KMS-11 (cell line): ENCODE measurements around the gene ROS1.

Source experiments
- H2AFZ ChIP-seq: fragments of 200-600 bp; sonication (generic); 2 replicates; pipeline ENCODE4 v1.6.1; 2016; ENCODE audit warnings: antibody characterized with exemption, mixed run types, low read depth
- H3K27ac ChIP-seq: fragments of 200-600 bp; sonication (generic); 2 replicates; pipeline ENCODE4 v1.6.1; 2016; ENCODE audit warnings: mild to moderate bottlenecking, mixed run types
- H3K27me3 ChIP-seq: fragments of 200-600 bp; sonication (generic); 2 replicates; pipeline ENCODE4 v1.6.1; 2017; ENCODE audit warnings: mild to moderate bottlenecking, low read depth, mixed run types, moderate library complexity; ENCODE audit not compliant: insufficient read depth
- H3K36me3 ChIP-seq: fragments of 200-600 bp; sonication (generic); 2 replicates; pipeline ENCODE4 v1.6.1; 2017; ENCODE audit warnings: mild to moderate bottlenecking, mixed run types; ENCODE audit not compliant: insufficient read depth
- H3K4me1 ChIP-seq: fragments of 200-600 bp; sonication (generic); 2 replicates; pipeline ENCODE4 v1.6.1; 2016; ENCODE audit warnings: mild to moderate bottlenecking, low read depth, mixed run types; ENCODE audit not compliant: poor library complexity, severe bottlenecking
- H3K4me2 ChIP-seq: fragments of 200-600 bp; sonication (generic); 2 replicates; pipeline ENCODE4 v1.7.0; 2016; ENCODE audit warnings: mild to moderate bottlenecking, mixed run types
- H3K4me3 ChIP-seq: fragments of 200-600 bp; sonication (generic); IDR thresholded peaks from 2 replicates; pipeline ENCODE4 v1.6.1; 2017; ENCODE audit warnings: low read depth, low read length, mixed read lengths; ENCODE audit not compliant: insufficient read depth
- H3K79me2 ChIP-seq: fragments of 200-600 bp; sonication (generic); 2 replicates; pipeline ENCODE4 v1.6.1; 2016; ENCODE audit warnings: low read depth, mixed run types; ENCODE audit not compliant: insufficient read depth
- H3K9ac ChIP-seq: fragments of 200-600 bp; sonication (generic); 2 replicates; pipeline ENCODE4 v1.6.1; 2016; ENCODE audit warnings: mild to moderate bottlenecking, mixed run types
- H4K20me1 ChIP-seq: fragments of 200-600 bp; sonication (generic); 2 replicates; pipeline ENCODE4 v1.6.1; 2016; ENCODE audit warnings: mild to moderate bottlenecking, mixed run types; ENCODE audit not compliant: insufficient read depth
- TF ChIP-seq, protein P1 (sequence below): fragments of 200-600 bp; sonication (generic); conservative IDR thresholded peaks from 2 replicates; pipeline ENCODE4 v1.6.1; 2017; ENCODE audit warnings: low read depth, mild to moderate bottlenecking, antibody characterized with exemption, low read length, moderate library complexity, mixed read lengths

ROS1 gene

DNA sequence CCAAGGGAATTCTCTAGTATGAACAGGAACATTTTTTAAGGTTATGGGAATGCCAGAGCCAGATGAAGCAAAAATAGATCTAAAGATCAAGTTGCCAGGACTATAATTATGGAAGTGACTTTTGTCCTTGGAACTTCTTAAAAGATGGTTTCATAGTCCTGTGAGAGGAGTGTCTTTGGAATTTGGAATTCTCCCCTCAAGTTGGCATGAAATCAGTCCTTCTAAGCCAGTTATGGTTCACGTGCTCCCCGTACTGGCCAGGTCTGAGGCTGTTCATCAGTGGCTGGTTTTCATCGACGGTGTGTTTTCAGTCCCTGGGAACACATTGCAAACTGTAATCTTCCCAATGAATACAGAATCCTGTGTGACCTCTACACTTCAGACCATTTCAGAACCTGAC, 97.2 kb downstream of the ROS1 start:
- no peaks in the 10 kb centered on the region for H3K79me2 ChIP-seq
- no peak overlapping the region for H3K27ac ChIP-seq

DNA sequence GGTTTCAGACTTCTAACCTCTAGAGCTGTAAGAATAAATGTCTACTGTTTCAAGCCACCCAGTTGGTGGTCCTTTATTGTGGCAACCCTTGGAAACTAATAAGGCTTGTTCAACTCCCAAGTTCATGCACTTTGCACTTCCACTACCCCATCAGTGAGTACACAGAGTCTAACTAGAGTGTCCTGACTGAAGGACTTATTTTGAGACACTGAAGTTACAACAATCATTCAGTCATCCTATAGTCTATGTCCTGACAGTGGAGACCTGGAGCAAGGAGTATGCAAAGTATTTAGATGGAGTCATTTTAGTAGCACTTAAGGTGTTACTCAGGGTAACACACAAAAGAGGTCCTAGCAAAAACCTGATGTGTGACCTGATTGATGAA, 97.7 kb downstream of the ROS1 start:
- TF ChIP-seq, protein P1, sequence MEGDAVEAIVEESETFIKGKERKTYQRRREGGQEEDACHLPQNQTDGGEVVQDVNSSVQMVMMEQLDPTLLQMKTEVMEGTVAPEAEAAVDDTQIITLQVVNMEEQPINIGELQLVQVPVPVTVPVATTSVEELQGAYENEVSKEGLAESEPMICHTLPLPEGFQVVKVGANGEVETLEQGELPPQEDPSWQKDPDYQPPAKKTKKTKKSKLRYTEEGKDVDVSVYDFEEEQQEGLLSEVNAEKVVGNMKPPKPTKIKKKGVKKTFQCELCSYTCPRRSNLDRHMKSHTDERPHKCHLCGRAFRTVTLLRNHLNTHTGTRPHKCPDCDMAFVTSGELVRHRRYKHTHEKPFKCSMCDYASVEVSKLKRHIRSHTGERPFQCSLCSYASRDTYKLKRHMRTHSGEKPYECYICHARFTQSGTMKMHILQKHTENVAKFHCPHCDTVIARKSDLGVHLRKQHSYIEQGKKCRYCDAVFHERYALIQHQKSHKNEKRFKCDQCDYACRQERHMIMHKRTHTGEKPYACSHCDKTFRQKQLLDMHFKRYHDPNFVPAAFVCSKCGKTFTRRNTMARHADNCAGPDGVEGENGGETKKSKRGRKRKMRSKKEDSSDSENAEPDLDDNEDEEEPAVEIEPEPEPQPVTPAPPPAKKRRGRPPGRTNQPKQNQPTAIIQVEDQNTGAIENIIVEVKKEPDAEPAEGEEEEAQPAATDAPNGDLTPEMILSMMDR: no peak
- Histone ChIP-seq H2AFZ (no peak overlapping the region), H3K79me2 (no peaks in the 10 kb centered on the region), H3K27me3 (no peaks in the 10 kb centered on the region), H3K4me2 (no peak overlapping the region), H3K4me3 (no peak overlapping the region), H3K36me3 (no peaks in the 10 kb centered on the region), H3K4me1 (no peaks in the 10 kb centered on the region), H4K20me1 (no peaks in the 10 kb centered on the region), H3K9ac (no peak overlapping the region), H3K27ac (no peak overlapping the region)

More for the DNA sequence above, 97.2 kb downstream of the ROS1 start:
- Histone ChIP-seq H3K4me2 (no peak overlapping the region), H3K9ac (no peak overlapping the region), H2AFZ (no peak overlapping the region), H3K36me3 (no peaks in the 10 kb centered on the region), H3K4me3 (no peak overlapping the region), H3K4me1 (no peaks in the 10 kb centered on the region), H3K27me3 (no peaks in the 10 kb centered on the region), H4K20me1 (no peaks in the 10 kb centered on the region)
- TF ChIP-seq, protein P1: no peak

DNA sequence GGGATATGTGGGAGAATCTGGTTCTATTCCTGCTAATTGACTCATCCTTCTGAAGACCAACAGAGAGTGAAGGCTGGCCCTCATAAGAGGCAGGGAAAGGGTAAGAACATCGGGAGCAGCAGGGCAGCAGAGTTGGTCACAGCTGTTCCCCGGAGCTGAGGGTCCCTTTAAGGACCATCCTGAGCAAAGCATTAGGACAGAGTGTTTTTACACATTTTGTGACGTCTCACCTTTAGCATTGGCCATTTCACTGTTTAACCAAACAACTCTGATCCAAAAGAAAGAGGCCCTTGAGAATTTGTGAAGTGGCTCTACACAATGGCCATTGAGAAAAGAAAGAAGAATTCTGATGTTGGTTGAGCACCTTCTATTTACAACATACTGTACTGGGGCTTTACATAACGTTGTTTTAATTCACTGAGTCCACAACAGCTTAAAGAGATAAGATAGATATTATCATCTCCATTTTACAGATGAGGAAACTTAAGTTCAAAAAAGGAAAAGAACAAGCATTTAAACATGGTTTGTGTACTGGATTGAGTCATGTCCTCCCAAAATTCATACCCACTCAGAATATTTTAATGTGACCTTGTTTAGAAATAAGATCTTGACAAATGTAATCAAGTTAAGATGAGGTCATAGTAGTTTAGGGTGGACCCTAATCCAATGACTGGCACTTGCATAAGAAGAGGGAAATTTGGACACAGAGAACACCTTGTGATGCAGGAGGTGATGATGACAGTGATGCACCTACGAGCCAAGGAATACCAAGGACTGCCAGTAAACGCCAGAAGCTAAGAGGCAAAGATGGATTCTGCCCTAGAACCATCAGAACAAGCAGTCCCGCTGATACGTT, 98.4 kb downstream of the ROS1 start:
- Histone ChIP-seq H3K4me3 (no peak overlapping the region), H2AFZ (no peak overlapping the region), H3K36me3 (no peaks in the 10 kb centered on the region), H3K27ac (no peak overlapping the region), H3K27me3 (no peaks in the 10 kb centered on the region), H3K9ac (no peak overlapping the region), H3K79me2 (no peaks in the 10 kb centered on the region), H4K20me1 (no peaks in the 10 kb centered on the region), H3K4me2 (no peak overlapping the region), H3K4me1 (no peaks in the 10 kb centered on the region)
- TF ChIP-seq, protein P1: no peak

DNA sequence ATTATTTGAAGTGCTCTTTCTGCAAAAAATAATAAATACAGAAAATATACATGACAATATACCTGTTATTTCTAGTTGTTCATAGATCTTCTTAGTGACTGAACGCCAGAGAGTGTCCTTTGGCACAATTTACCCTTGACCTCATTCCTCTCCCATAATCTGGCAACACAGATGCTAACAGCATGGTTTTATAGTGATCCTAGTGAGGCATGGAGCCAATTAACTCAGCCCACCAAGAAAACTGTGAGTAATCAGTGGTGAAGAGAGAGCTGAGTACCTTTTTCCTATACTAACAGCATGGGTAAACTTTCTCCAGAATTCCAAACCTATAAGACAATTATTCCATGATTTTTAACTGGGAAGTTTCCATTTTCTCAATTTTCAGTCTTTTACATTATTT, 99.3 kb downstream of the ROS1 start:
- no peaks in the 10 kb centered on the region for H3K36me3 ChIP-seq
- TF ChIP-seq, protein P1: no peak
- H3K27ac ChIP-seq: no peak overlapping the region
- H3K27me3 ChIP-seq: no peaks in the 10 kb centered on the region
- H3K4me3 ChIP-seq: no peak overlapping the region
- no peaks in the 10 kb centered on the region for H3K4me1 ChIP-seq
- no peak overlapping the region for H2AFZ ChIP-seq
- no peaks in the 10 kb centered on the region for H4K20me1 ChIP-seq
- no peak overlapping the region for H3K4me2 ChIP-seq
- H3K79me2 ChIP-seq: no peaks in the 10 kb centered on the region
- no peak overlapping the region for H3K9ac ChIP-seq
